ENCODE results near the gene TYW3.

Gene TYW3

GRCh38 chr1:74689621-74690363 is 43.2 kb upstream of the TYW3 start:
- Histone ChIP-seq H4K20me1 (ENCODE audit: insufficient read depth, low read length) (no peaks in the 10 kb centered on the region), H3K4me2 (ENCODE audit: low read length) (peak overlapping the region; percentile 48), H3K4me3 (ENCODE audit: low read length) (no peak overlapping the region), H3K9ac (ENCODE audit: low read length) (no peak overlapping the region), H3K79me2 (ENCODE audit: low read length) (no peaks in the 10 kb centered on the region), H3K27me3 (ENCODE audit: low read depth, low read length) (no peaks in the 10 kb centered on the region), H3K27ac (ENCODE audit: low read length) (no peak overlapping the region), H3K9me3 (ENCODE audit: insufficient read depth, low read length) (no peaks in the 10 kb centered on the region), H3K36me3 (replicated peaks; ENCODE audit: low read depth, low read length) (no peaks in the 10 kb centered on the region), H2AFZ (ENCODE audit: low read depth, low read length) (0 out of 2 replicates have a peak overlapping the region, but pooled peaks have one; percentile 58), H3K4me1 (ENCODE audit: low read length) (peaks cover 6% of the 10 kb centered on the region)
- TF ChIP-seq CTCF (IDR thresholded peaks at IDR 0.05; ENCODE audit: low read depth, low read length) = peak; percentile 81
- no peak for TF ChIP-seq EZH2phosphoT487 (IDR thresholded peaks at IDR 0.05; ENCODE audit: low read depth)

GRCh38 chr1:74690364-74690696 is 42.6 kb upstream of the TYW3 start:
- Histone ChIP-seq H3K79me2 (ENCODE audit: low read length) (no peaks in the 10 kb centered on the region), H3K9ac (ENCODE audit: low read length) (no peak overlapping the region), H3K4me3 (ENCODE audit: low read length) (no peak overlapping the region), H4K20me1 (ENCODE audit: insufficient read depth, low read length) (no peaks in the 10 kb centered on the region), H3K4me2 (ENCODE audit: low read length) (0 out of 2 replicates have a peak overlapping the region, but pooled peaks have one; percentile 48), H3K9me3 (ENCODE audit: insufficient read depth, low read length) (no peaks in the 10 kb centered on the region), H3K27ac (ENCODE audit: low read length) (no peak overlapping the region), H3K36me3 (replicated peaks; ENCODE audit: low read depth, low read length) (no peaks in the 10 kb centered on the region), H3K4me1 (ENCODE audit: low read length) (peaks cover 6% of the 10 kb centered on the region), H2AFZ (ENCODE audit: low read depth, low read length) (no peak overlapping the region), H3K27me3 (ENCODE audit: low read depth, low read length) (no peaks in the 10 kb centered on the region)
- TF ChIP-seq EZH2phosphoT487 (IDR thresholded peaks at IDR 0.05; ENCODE audit: low read depth) = no peak
- TF ChIP-seq CTCF (IDR thresholded peaks at IDR 0.05; ENCODE audit: low read depth, low read length) = no peak

GRCh38 chr1:74690909-74691308 is 42.0 kb upstream of the TYW3 start:
- Histone ChIP-seq H3K4me1 (ENCODE audit: low read length) (peaks cover 6% of the 10 kb centered on the region), H4K20me1 (ENCODE audit: insufficient read depth, low read length) (no peaks in the 10 kb centered on the region), H3K27ac (ENCODE audit: low read length) (no peak overlapping the region), H3K36me3 (replicated peaks; ENCODE audit: low read depth, low read length) (no peaks in the 10 kb centered on the region), H3K27me3 (ENCODE audit: low read depth, low read length) (no peaks in the 10 kb centered on the region), H3K9ac (ENCODE audit: low read length) (no peak overlapping the region), H3K9me3 (ENCODE audit: insufficient read depth, low read length) (no peaks in the 10 kb centered on the region), H3K4me3 (ENCODE audit: low read length) (no peak overlapping the region), H3K79me2 (ENCODE audit: low read length) (no peaks in the 10 kb centered on the region), H2AFZ (ENCODE audit: low read depth, low read length) (no peak overlapping the region), H3K4me2 (ENCODE audit: low read length) (no peak overlapping the region)
- TF ChIP-seq EZH2phosphoT487 (IDR thresholded peaks at IDR 0.05; ENCODE audit: low read depth) = no peak
- no peak for TF ChIP-seq CTCF (IDR thresholded peaks at IDR 0.05; ENCODE audit: low read depth, low read length)

- Histone ChIP-seq H3K27me3 (ENCODE audit: low read depth, low read length) (no peaks in the 10 kb centered on the region), H3K4me2 (ENCODE audit: low read length) (no peak overlapping the region), H4K20me1 (ENCODE audit: insufficient read depth, low read length) (no peaks in the 10 kb centered on the region), H3K4me1 (ENCODE audit: low read length) (peaks cover 13% of the 10 kb centered on the region), H3K36me3 (replicated peaks; ENCODE audit: low read depth, low read length) (no peaks in the 10 kb centered on the region), H2AFZ (ENCODE audit: low read depth, low read length) (no peak overlapping the region), H3K27ac (ENCODE audit: low read length) (no peak overlapping the region), H3K4me3 (ENCODE audit: low read length) (no peak overlapping the region), H3K9ac (ENCODE audit: low read length) (no peak overlapping the region), H3K79me2 (ENCODE audit: low read length) (no peaks in the 10 kb centered on the region), H3K9me3 (ENCODE audit: insufficient read depth, low read length) (no peaks in the 10 kb centered on the region)
- TF ChIP-seq EZH2phosphoT487 (IDR thresholded peaks at IDR 0.05; ENCODE audit: low read depth) (no peak), CTCF (IDR thresholded peaks at IDR 0.05; ENCODE audit: low read depth, low read length) (no peak)
These were observed 39.5 kb upstream of the TYW3 start for GRCh38 chr1:74693473-74693872.

All from OCI-LY3 (cell line).